ENCODE data around the gene GPX4. TPM values are rescaled to one million over a fixed set of nuclear protein-coding genes. Genes with fewer than 3 reads are reported as not detected.

The GPX4 gene
- total and polyA plus RNA-seq, 2 donors (not counting 1 experiment from before 2014, with no cell fraction given), result 213 to 317 TPM

- intact Hi-C loops (cut with micrococcal nuclease), result no loop called here
- H3K27me3 Mint-ChIP-seq, result no peaks in the 10 kb centered on the region
- H3K79me2 ChIP-seq (ENCODE audit: control insufficient read depth, insufficient read depth, low read length), result peaks cover 9% of the 10 kb centered on the region
- no peak overlapping the region for H3K27ac Mint-ChIP-seq
- H4K20me1 ChIP-seq (ENCODE audit: control insufficient read depth, insufficient read depth, low read length, poor library complexity, severe bottlenecking), result peaks cover 6% of the 10 kb centered on the region
- H3K4me1 ChIP-seq (ENCODE audit: control insufficient read depth in 2 of 2, insufficient read depth in 2 of 2, low read length in 2 of 2), result no peaks in the 10 kb centered on the region
- H2AFZ ChIP-seq (ENCODE audit: insufficient read depth, low read depth, low read length, poor library complexity, severe bottlenecking), result no peak overlapping the region
- peaks cover 4% of the 10 kb centered on the region for H3K9me3 Mint-ChIP-seq (ENCODE audit: insufficient read depth)
- peaks cover 1 to 16% of the 10 kb centered on the region in 2 experiments for H3K36me3 ChIP-seq (replicated peaks in 1 of 2; ENCODE audit: control extremely low read depth in 1 of 2, control insufficient read depth in 1 of 2, extremely low read depth in 1 of 2, insufficient read depth in 2 of 2, low read length in 1 of 2)
- CTCF ChIA-PET, result no interaction called here
- ATAC-seq (ENCODE audit: low read depth), result no peak
- no peak for DNase-seq
- H3K4me3 ChIP-seq (ENCODE audit: control extremely low read depth in 1 of 5, extremely low read depth in 1 of 5, insufficient read depth in 1 of 5, low read depth in 2 of 5, low read length in 4 of 5), result no peak overlapping the region
- H3K9ac ChIP-seq (ENCODE audit: low read length), result no peak overlapping the region
- peaks cover 0 to 7% (median 0%) of the 10 kb centered on the region in 3 donors for H3K9me3 ChIP-seq (ENCODE audit: control extremely low read depth in 1 of 3, control insufficient read depth in 2 of 3, insufficient read depth in 1 of 3, low read length in 2 of 3)
- H3K4me2 ChIP-seq (replicated peaks; ENCODE audit: low read depth, low read length, poor library complexity, severe bottlenecking), result no peak overlapping the region
- no peak overlapping the region for H3K4me3 Mint-ChIP-seq
- H3K4me1 Mint-ChIP-seq, result no peaks in the 10 kb centered on the region
- H3K27me3 ChIP-seq (replicated peaks in 1 of 4; ENCODE audit: control extremely low read depth in 1 of 4, control insufficient read depth in 3 of 4, insufficient read depth in 4 of 4, low read length in 3 of 4), result no peaks in the 10 kb centered on the region
- H3K27ac ChIP-seq (ENCODE audit: low read length in 2 of 2), result no peak overlapping the region
- POLR2A ChIA-PET, result no interaction called here
- TF ChIP-seq, protein P1, sequence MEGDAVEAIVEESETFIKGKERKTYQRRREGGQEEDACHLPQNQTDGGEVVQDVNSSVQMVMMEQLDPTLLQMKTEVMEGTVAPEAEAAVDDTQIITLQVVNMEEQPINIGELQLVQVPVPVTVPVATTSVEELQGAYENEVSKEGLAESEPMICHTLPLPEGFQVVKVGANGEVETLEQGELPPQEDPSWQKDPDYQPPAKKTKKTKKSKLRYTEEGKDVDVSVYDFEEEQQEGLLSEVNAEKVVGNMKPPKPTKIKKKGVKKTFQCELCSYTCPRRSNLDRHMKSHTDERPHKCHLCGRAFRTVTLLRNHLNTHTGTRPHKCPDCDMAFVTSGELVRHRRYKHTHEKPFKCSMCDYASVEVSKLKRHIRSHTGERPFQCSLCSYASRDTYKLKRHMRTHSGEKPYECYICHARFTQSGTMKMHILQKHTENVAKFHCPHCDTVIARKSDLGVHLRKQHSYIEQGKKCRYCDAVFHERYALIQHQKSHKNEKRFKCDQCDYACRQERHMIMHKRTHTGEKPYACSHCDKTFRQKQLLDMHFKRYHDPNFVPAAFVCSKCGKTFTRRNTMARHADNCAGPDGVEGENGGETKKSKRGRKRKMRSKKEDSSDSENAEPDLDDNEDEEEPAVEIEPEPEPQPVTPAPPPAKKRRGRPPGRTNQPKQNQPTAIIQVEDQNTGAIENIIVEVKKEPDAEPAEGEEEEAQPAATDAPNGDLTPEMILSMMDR (IDR thresholded peaks at IDR 0.05), result no peak
- TF ChIP-seq EZH2 (IDR thresholded peaks at IDR 0.05; ENCODE audit: borderline replicate concordance, insufficient read depth, low read depth, low read length, poor library complexity, severe bottlenecking), result no peak
- WGBS (ENCODE audit: insufficient coverage), result 98% methylated on average over 33 of the region's 33 CpGs
Measured at GRCh38 chr19:1143828-1144399, 40.1 kb downstream of the GPX4 start.

DNA sequence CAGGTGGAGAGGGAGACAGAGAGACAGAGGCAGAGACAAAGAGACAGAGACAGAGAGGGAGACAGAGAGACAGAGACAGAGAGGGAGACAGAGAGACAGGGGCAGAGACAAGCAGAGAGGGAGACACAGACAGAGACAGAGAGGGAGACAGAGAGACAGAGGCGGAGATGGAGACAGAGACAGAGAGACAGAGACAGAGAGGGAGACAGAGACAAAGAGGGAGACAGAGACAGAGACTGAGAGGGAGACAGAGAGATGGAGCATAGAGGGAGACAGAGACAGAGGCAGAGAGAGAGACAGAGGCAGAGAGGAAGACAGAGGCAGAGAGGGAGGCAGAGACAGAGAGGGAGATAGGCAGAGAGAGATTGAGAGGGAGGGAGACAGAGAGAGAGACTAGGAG is 40.9 kb downstream of the GPX4 start:
- ChIA-PET CTCF (no interaction called here), POLR2A (no interaction called here)
- Mint-ChIP-seq H3K27me3 (no peaks in the 10 kb centered on the region), H3K4me3 (no peak overlapping the region), H3K9me3 (ENCODE audit: insufficient read depth) (peaks cover 4% of the 10 kb centered on the region), H3K27ac (no peak overlapping the region), H3K4me1 (no peaks in the 10 kb centered on the region)
- DNase-seq (no peak), ATAC-seq (ENCODE audit: low read depth) (no peak)
- 100% methylated on average over 1 of the region's 1 CpG for WGBS (ENCODE audit: insufficient coverage)
- Histone ChIP-seq H3K27me3 (replicated peaks in 1 of 4; ENCODE audit: control extremely low read depth in 1 of 4, control insufficient read depth in 3 of 4, insufficient read depth in 4 of 4, low read length in 3 of 4) (no peaks in the 10 kb centered on the region), H2AFZ (ENCODE audit: insufficient read depth, low read depth, low read length, poor library complexity, severe bottlenecking) (no peak overlapping the region), H3K4me3 (ENCODE audit: control extremely low read depth in 1 of 5, extremely low read depth in 1 of 5, insufficient read depth in 1 of 5, low read depth in 2 of 5, low read length in 4 of 5) (no peak overlapping the region), H3K9ac (ENCODE audit: low read length) (no peak overlapping the region), H3K4me1 (ENCODE audit: control insufficient read depth in 2 of 2, insufficient read depth in 2 of 2, low read length in 2 of 2) (no peaks in the 10 kb centered on the region), H4K20me1 (ENCODE audit: control insufficient read depth, insufficient read depth, low read length, poor library complexity, severe bottlenecking) (peaks cover 14% of the 10 kb centered on the region), H3K4me2 (replicated peaks; ENCODE audit: low read depth, low read length, poor library complexity, severe bottlenecking) (no peak overlapping the region), H3K27ac (ENCODE audit: low read length in 2 of 2) (no peak overlapping the region), H3K79me2 (ENCODE audit: control insufficient read depth, insufficient read depth, low read length) (peaks cover 9% of the 10 kb centered on the region), H3K9me3 (ENCODE audit: control extremely low read depth in 1 of 3, control insufficient read depth in 2 of 3, insufficient read depth in 1 of 3, low read length in 2 of 3) (peaks cover 0 to 7% (median 0%) of the 10 kb centered on the region in 3 donors), H3K36me3 (replicated peaks in 1 of 2; ENCODE audit: control extremely low read depth in 1 of 2, control insufficient read depth in 1 of 2, extremely low read depth in 1 of 2, insufficient read depth in 2 of 2, low read length in 1 of 2) (peaks cover 1 to 21% of the 10 kb centered on the region in 2 experiments)
- TF ChIP-seq, protein P1 (IDR thresholded peaks at IDR 0.05), result no peak
- no peak for TF ChIP-seq EZH2 (IDR thresholded peaks at IDR 0.05; ENCODE audit: borderline replicate concordance, insufficient read depth, low read depth, low read length, poor library complexity, severe bottlenecking)
- intact Hi-C loops (cut with micrococcal nuclease), result no loop called here
